HG02678 (cell line): ENCODE data around the gene NAT8L.

Source experiments
- ATAC-seq: cut with Tn5 transposase; IDR thresholded peaks from one replicate; pipeline ENCODE4 v1.9.1; 2021; ENCODE audit warnings: mild to moderate bottlenecking, moderate library complexity; ENCODE audit not compliant: unreplicated experiment

The NAT8L gene

GRCh38 chr4:2044542-2045517 is 14.3 kb upstream of the NAT8L start:
- no peak for ATAC-seq

- ATAC-seq: no peak
Observed at GRCh38 chr4:2045518-2045951, 13.6 kb upstream of the NAT8L start.

- no peak for ATAC-seq
Observed at GRCh38 chr4:2046031-2046961, 12.8 kb upstream of the NAT8L start.

- ATAC-seq: no peak
Observed at GRCh38 chr4:2047031-2047660, 12.0 kb upstream of the NAT8L start.

- ATAC-seq: no peak
Observed at GRCh38 chr4:2047781-2048581, 11.1 kb upstream of the NAT8L start.

GRCh38 chr4:2048831-2049230 is 10.3 kb upstream of the NAT8L start:
- ATAC-seq: no peak

- ATAC-seq: no peak
Observed at GRCh38 chr4:2049381-2049780, 9.7 kb upstream of the NAT8L start.

- ATAC-seq: no peak
Observed at GRCh38 chr4:2049811-2050210, 9.3 kb upstream of the NAT8L start.

GRCh38 chr4:2051086-2051485 is 8.0 kb upstream of the NAT8L start:
- ATAC-seq: no peak

GRCh38 chr4:2054217-2054616 is 4.9 kb upstream of the NAT8L start:
- no peak for ATAC-seq

- no peak for ATAC-seq
Observed at GRCh38 chr4:2057382-2058065, 1.6 kb upstream of the NAT8L start.

GRCh38 chr4:2058264-2059045 is 672 bp upstream of the NAT8L start:
- no peak for ATAC-seq

- ATAC-seq: no peak
Observed at GRCh38 chr4:2059726-2060602, 837 bp downstream of the NAT8L start.

- no peak for ATAC-seq
Observed at GRCh38 chr4:2060611-2061185, 1.6 kb downstream of the NAT8L start.

- no peak for ATAC-seq
Observed at GRCh38 chr4:2061186-2062131, 2.3 kb downstream of the NAT8L start.

- no peak for ATAC-seq
Observed at GRCh38 chr4:2062168-2062807, 3.2 kb downstream of the NAT8L start.
